GM18517 (cell line): ENCODE measurements around the gene GNG3.
A peak's percentile ranks its signal among the peaks of the same experiment; 100 is the strongest.
"Not testable (repeated sequence)": the region's sequence is repeated elsewhere in the genome, so short reads cannot be mapped to it uniquely, and the experiment has no call there.

Source experiments
- ATAC-seq: cut with Tn5 transposase; IDR thresholded peaks from one replicate; pipeline ENCODE4 v1.9.1; 2021; ENCODE audit warnings: mild to moderate bottlenecking, moderate library complexity; ENCODE audit not compliant: unreplicated experiment

The GNG3 gene

GRCh38 chr11:62707277-62707861 lies at the start of gene GNG3, which contains the start of gene BSCL2:
GNG3 (plus strand) TSS chr11:62707676; CDS start chr11:62708296, 620 bp downstream.
BSCL2 (minus strand) TSS chr11:62707424; CDS start chr11:62707195, 229 bp downstream.
- no peak for ATAC-seq

- ATAC-seq: peak; percentile 10
Measured at GRCh38 chr11:62664405-62665074, 42.9 kb upstream of the GNG3 start.

GRCh38 chr11:62665075-62665598 lies 42.3 kb upstream of the GNG3 start, which contains the start of the genes C11orf98 and CSKMT:
C11orf98 (minus strand) TSS chr11:62665210; CDS start chr11:62665169, 41 bp downstream.
CSKMT (plus strand) TSS chr11:62665312; CDS start chr11:62665880, 568 bp downstream.
- peak; percentile 75 for ATAC-seq

- peak; percentile 36 for ATAC-seq
Measured at GRCh38 chr11:62665599-62666258, 41.7 kb upstream of the GNG3 start.

- ATAC-seq: no peak
Measured at GRCh38 chr11:62666259-62666926, 41.1 kb upstream of the GNG3 start.

GRCh38 chr11:62667460-62667859 lies 40.0 kb upstream of the GNG3 start:
- ATAC-seq: no peak

GRCh38 chr11:62669420-62670161 lies 37.9 kb upstream of the GNG3 start:
- no peak for ATAC-seq

GRCh38 chr11:62671236-62671607 lies 36.3 kb upstream of the GNG3 start:
- ATAC-seq: peak; percentile 11

- ATAC-seq: peak; percentile 68
Measured at GRCh38 chr11:62671608-62672389, 35.7 kb upstream of the GNG3 start, which contains the start of the genes LBHD1 and UQCC3. LBHD1 (minus strand) TSS chr11:62672267; CDS start chr11:62670031, 2,236 bp downstream. UQCC3 (plus strand) TSS chr11:62671673; CDS start chr11:62671746, 73 bp downstream.

- ATAC-seq: no peak
Measured at GRCh38 chr11:62673196-62673525, 34.3 kb upstream of the GNG3 start.

GRCh38 chr11:62675415-62675814 lies 32.1 kb upstream of the GNG3 start:
- ATAC-seq: not testable (repeated sequence)

GRCh38 chr11:62676698-62677097 lies 30.8 kb upstream of the GNG3 start:
- no peak for ATAC-seq

- ATAC-seq: no peak
Measured at GRCh38 chr11:62677156-62677555, 30.3 kb upstream of the GNG3 start.

GRCh38 chr11:62677714-62678113 lies 29.8 kb upstream of the GNG3 start:
- no peak for ATAC-seq

- no peak for ATAC-seq
Measured at GRCh38 chr11:62678433-62678769, 29.1 kb upstream of the GNG3 start.

GRCh38 chr11:62678770-62679696 lies 28.4 kb upstream of the GNG3 start, which contains the start of gene UBXN1:
UBXN1 (minus strand) TSS chr11:62679073; CDS start chr11:62678923, 150 bp downstream.
- ATAC-seq: no peak

- ATAC-seq: peak; percentile 47
Measured at GRCh38 chr11:62680825-62681240, 26.6 kb upstream of the GNG3 start.

- no peak for ATAC-seq
Measured at GRCh38 chr11:62682518-62682917, 25.0 kb upstream of the GNG3 start.
